Renal cortex interstitium (tissue), 15 donors: ENCODE data around the gene MARCKSL1. TPM values are rescaled to one million over a fixed set of nuclear protein-coding genes. Genes with fewer than 3 reads are reported as not detected.

Source experiments
- DNase-seq, 11 donors: peaks; one replicate each; pipeline ENCODE4 v3.0.0-alpha.2; 2013; ENCODE audit warnings: low read depth in 9 of 11, low spot score in 4 of 11; ENCODE audit errors: extremely low read depth in 1 of 11
- long read RNA-seq, 16 experiments: transcript quantifications; one replicate each; lab custom pipeline, GENCODE V29; 2026
- polyA plus RNA-seq, 3 donors: library from polyadenylated mRNA; unstranded; fragments of 120-200 nt; gene quantifications; one replicate each; pipeline ENCODE4 v1.2.1, GENCODE V29; 2013; ENCODE audit not compliant: insufficient read length in 3 of 3

The MARCKSL1 gene
- 100 to 1,000 TPM; 402 to 500 (median 427) TPM for polyA plus RNA-seq
- long read RNA-seq, donor 1, transcript MARCKSL1-201 (2 exons, 1,699 nt), result major isoform, 209 of 231 reads
- long read RNA-seq, donor 1, partial matches to known transcripts, result 0 of 231 reads
- long read RNA-seq, donor 1, other reads (novel, unspliced or antisense), result 22 of 231 reads
- long read RNA-seq, donor 2, transcript MARCKSL1-201 (2 exons, 1,699 nt), result major isoform, 228 of 247 reads
- long read RNA-seq, donor 2, partial matches to known transcripts, result 0 of 247 reads
- long read RNA-seq, donor 2, other reads (novel, unspliced or antisense), result 19 of 247 reads
- long read RNA-seq, donor 3, transcript MARCKSL1-201 (2 exons, 1,699 nt), result major isoform, 283 of 302 reads
- long read RNA-seq, donor 3, partial matches to known transcripts, result 0 of 302 reads
- long read RNA-seq, donor 3, other reads (novel, unspliced or antisense), result 19 of 302 reads
- long read RNA-seq, donor 4, transcript MARCKSL1-201 (2 exons, 1,699 nt), result major isoform, 227 of 235 reads
- long read RNA-seq, donor 4, partial matches to known transcripts, result 0 of 235 reads
- long read RNA-seq, donor 4, other reads (novel, unspliced or antisense), result 8 of 235 reads
- long read RNA-seq, donor 5, result 0 reads
- long read RNA-seq, donor 6, transcript MARCKSL1-201 (2 exons, 1,699 nt), result major isoform, 221 of 242 reads
- long read RNA-seq, donor 6, partial matches to known transcripts, result 0 of 242 reads
- long read RNA-seq, donor 6, other reads (novel, unspliced or antisense), result 21 of 242 reads
- long read RNA-seq, donor 7, transcript MARCKSL1-201 (2 exons, 1,699 nt), result major isoform, 281 of 298 reads
- long read RNA-seq, donor 7, partial matches to known transcripts, result 0 of 298 reads
- long read RNA-seq, donor 7, other reads (novel, unspliced or antisense), result 17 of 298 reads
- long read RNA-seq, donor 8, transcript MARCKSL1-201 (2 exons, 1,699 nt), result major isoform, 471 of 519 reads
- long read RNA-seq, donor 8, partial matches to known transcripts, result 20 of 519 reads
- long read RNA-seq, donor 8, other reads (novel, unspliced or antisense), result 28 of 519 reads
- long read RNA-seq, donor 9, transcript MARCKSL1-201 (2 exons, 1,699 nt), result major isoform, 239 of 244 reads
- long read RNA-seq, donor 9, partial matches to known transcripts, result 5 of 244 reads
- long read RNA-seq, donor 9, other reads (novel, unspliced or antisense), result 0 of 244 reads
- long read RNA-seq, donor 10, transcript MARCKSL1-201 (2 exons, 1,699 nt), result major isoform, 222 of 243 reads
- long read RNA-seq, donor 10, partial matches to known transcripts, result 0 of 243 reads
- long read RNA-seq, donor 10, other reads (novel, unspliced or antisense), result 21 of 243 reads
- long read RNA-seq, donor 11, transcript MARCKSL1-201 (2 exons, 1,699 nt), result major isoform, 161 of 179 reads
- long read RNA-seq, donor 11, partial matches to known transcripts, result 0 of 179 reads
- long read RNA-seq, donor 11, other reads (novel, unspliced or antisense), result 18 of 179 reads
- long read RNA-seq, donor 12, transcript MARCKSL1-201 (2 exons, 1,699 nt), result major isoform, 122 of 122 reads
- long read RNA-seq, donor 12, partial matches to known transcripts, result 0 of 122 reads
- long read RNA-seq, donor 12, other reads (novel, unspliced or antisense), result 0 of 122 reads
- long read RNA-seq, donor 13, transcript MARCKSL1-201 (2 exons, 1,699 nt), result major isoform, 542 of 636 reads
- long read RNA-seq, donor 13, partial matches to known transcripts, result 0 of 636 reads
- long read RNA-seq, donor 13, other reads (novel, unspliced or antisense), result 94 of 636 reads
- long read RNA-seq, donor 14, transcript MARCKSL1-201 (2 exons, 1,699 nt), result major isoform, 207 of 230 reads
- long read RNA-seq, donor 14, partial matches to known transcripts, result 0 of 230 reads
- long read RNA-seq, donor 14, other reads (novel, unspliced or antisense), result 23 of 230 reads
- long read RNA-seq, donor 15, transcript MARCKSL1-201 (2 exons, 1,699 nt), result major isoform, 132 of 141 reads
- long read RNA-seq, donor 15, partial matches to known transcripts, result 0 of 141 reads
- long read RNA-seq, donor 15, other reads (novel, unspliced or antisense), result 9 of 141 reads
- long read RNA-seq, donor 16, transcript MARCKSL1-201 (2 exons, 1,699 nt), result major isoform, 691 of 1,331 reads
- long read RNA-seq, donor 16, partial matches to known transcripts, result 583 of 1,331 reads
- long read RNA-seq, donor 16, other reads (novel, unspliced or antisense), result 57 of 1,331 reads

GRCh38 chr1:32335790-32336590 is at the start of gene MARCKSL1:
MARCKSL1 (minus strand) TSS chr1:32336233; CDS start chr1:32336033, 200 bp downstream.
- peak in 9 of 11 donors; percentile 47 to 86 (median 77) for DNase-seq

GRCh38 chr1:32380057-32380456 is 44.0 kb upstream of the MARCKSL1 start:
- no peak for DNase-seq

GRCh38 chr1:32377541-32378220 is 41.6 kb upstream of the MARCKSL1 start:
- no peak for DNase-seq

GRCh38 chr1:32376199-32376598 is 40.2 kb upstream of the MARCKSL1 start:
- DNase-seq, result no peak

GRCh38 chr1:32373996-32374592 is 38.1 kb upstream of the MARCKSL1 start:
- DNase-seq, result no peak

GRCh38 chr1:32372149-32372756 is 36.2 kb upstream of the MARCKSL1 start:
- no peak for DNase-seq

- DNase-seq, result no peak
These were observed 32.0 kb upstream of the MARCKSL1 start for GRCh38 chr1:32367912-32368635.

GRCh38 chr1:32365445-32365844 is 29.4 kb upstream of the MARCKSL1 start:
- no peak for DNase-seq

GRCh38 chr1:32364836-32365235 is 28.8 kb upstream of the MARCKSL1 start:
- no peak for DNase-seq

- no peak for DNase-seq
These were observed 27.7 kb upstream of the MARCKSL1 start for GRCh38 chr1:32363713-32364112.

- no peak for DNase-seq
These were observed 26.7 kb upstream of the MARCKSL1 start, which contains the start of the genes FAM229A and TSSK3 for GRCh38 chr1:32362474-32363313. FAM229A (minus strand) TSS chr1:32362485; CDS start chr1:32362091, 394 bp downstream. TSSK3 (plus strand) TSS chr1:32362539; CDS start chr1:32362702, 163 bp downstream.

GRCh38 chr1:32361674-32362473 is 25.8 kb upstream of the MARCKSL1 start:
- peak in 9 of 11 donors; percentile 29 to 58 (median 53) for DNase-seq

GRCh38 chr1:32361308-32361673 is 25.3 kb upstream of the MARCKSL1 start:
- DNase-seq, result no peak
